ENCODE measurements around the gene CPM.

DNA sequence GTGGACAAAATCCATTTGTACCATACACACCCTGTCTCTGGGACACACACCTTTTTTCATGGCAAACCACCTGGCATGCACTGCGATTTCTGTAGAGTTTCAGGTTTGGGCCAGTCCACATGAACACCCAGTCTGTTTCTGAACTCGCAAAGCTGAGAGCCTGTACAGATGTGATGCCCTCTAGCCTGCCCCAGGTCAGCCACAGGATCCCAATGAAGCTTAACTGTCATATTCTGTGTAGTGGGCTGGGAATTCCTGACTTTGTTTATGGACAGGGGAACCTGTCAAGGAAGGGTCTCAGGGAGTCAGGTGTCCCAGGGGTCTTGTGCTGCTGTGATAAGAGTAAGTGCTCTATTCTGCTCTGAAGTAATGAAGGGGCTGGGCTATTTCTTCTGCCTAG is 39.8 kb downstream of the CPM start:
- TF ChIP-seq POLR2AphosphoS5 (IDR thresholded peaks at IDR 0.05; ENCODE audit: low read depth, low read length) (no peak), TAF1 (IDR thresholded peaks at IDR 0.05; ENCODE audit: borderline replicate concordance, low read depth, low read length) (no peak)

All from GM12892 (cell line).